ENCODE results near the gene KIF21B.
A peak's percentile ranks its signal among the peaks of the same experiment; 100 is the strongest.

The KIF21B gene

DNA sequence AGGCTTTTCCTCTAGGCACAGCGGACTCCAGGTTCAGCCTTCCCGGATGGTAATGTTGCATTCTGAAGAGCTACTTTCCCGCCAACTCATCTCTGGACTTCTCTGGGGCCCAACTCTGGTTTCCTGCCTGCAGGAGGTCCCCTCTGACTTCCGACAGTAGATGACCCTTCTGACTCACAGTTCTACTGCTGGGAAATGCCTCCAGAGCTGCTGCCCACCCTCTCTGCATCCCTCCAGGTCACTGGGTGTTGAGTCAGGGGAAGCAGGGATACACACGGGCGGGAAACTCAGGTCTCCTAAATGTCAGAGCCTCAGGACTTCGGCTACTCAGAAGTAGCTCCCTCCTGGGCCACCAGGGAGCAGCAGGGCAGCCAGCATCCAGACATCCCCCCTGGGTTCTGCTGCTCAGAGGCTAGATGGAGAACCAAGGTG lies 2.1 kb upstream of the KIF21B start:
- H3K27me3 ChIP-seq (ENCODE audit: insufficient read depth, low read length): 0 out of 2 replicates have a peak, but pooled peaks cover 7% of the 10 kb centered on the region
- H3K4me3 ChIP-seq (ENCODE audit: low read depth, low read length, poor library complexity, severe bottlenecking): no peak overlapping the region
- H3K4me2 ChIP-seq (ENCODE audit: low read length): no peak overlapping the region
- no peak for TF ChIP-seq EZH2 (IDR thresholded peaks at IDR 0.05; ENCODE audit: borderline replicate concordance, low read length)
- TF ChIP-seq, protein P1, sequence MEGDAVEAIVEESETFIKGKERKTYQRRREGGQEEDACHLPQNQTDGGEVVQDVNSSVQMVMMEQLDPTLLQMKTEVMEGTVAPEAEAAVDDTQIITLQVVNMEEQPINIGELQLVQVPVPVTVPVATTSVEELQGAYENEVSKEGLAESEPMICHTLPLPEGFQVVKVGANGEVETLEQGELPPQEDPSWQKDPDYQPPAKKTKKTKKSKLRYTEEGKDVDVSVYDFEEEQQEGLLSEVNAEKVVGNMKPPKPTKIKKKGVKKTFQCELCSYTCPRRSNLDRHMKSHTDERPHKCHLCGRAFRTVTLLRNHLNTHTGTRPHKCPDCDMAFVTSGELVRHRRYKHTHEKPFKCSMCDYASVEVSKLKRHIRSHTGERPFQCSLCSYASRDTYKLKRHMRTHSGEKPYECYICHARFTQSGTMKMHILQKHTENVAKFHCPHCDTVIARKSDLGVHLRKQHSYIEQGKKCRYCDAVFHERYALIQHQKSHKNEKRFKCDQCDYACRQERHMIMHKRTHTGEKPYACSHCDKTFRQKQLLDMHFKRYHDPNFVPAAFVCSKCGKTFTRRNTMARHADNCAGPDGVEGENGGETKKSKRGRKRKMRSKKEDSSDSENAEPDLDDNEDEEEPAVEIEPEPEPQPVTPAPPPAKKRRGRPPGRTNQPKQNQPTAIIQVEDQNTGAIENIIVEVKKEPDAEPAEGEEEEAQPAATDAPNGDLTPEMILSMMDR (IDR thresholded peaks at IDR 0.05; ENCODE audit: low read length): no peak
- H3F3A ChIP-seq (ENCODE audit: insufficient read depth, low read length): 0 out of 2 replicates have a peak, but pooled peaks cover 3% of the 10 kb centered on the region
- H3K9ac ChIP-seq (ENCODE audit: low read length): no peak overlapping the region
- H3K36me3 ChIP-seq (ENCODE audit: insufficient read depth, low read length): no peaks in the 10 kb centered on the region
- H2AFZ ChIP-seq (ENCODE audit: low read length): no peak overlapping the region
- H3K9me3 ChIP-seq (ENCODE audit: low read length): no peaks in the 10 kb centered on the region
- H3K79me2 ChIP-seq (ENCODE audit: insufficient read depth, low read length): no peaks in the 10 kb centered on the region
- H3K4me1 ChIP-seq (ENCODE audit: insufficient read depth, low read length, severe bottlenecking): peaks cover 30% of the 10 kb centered on the region
- no peaks in the 10 kb centered on the region for H3K9me2 ChIP-seq (ENCODE audit: low read depth, low read length)
- H3K27ac ChIP-seq (ENCODE audit: low read depth, low read length, poor library complexity, severe bottlenecking): no peak overlapping the region
- H4K20me1 ChIP-seq (ENCODE audit: insufficient read depth, low read length): no peaks in the 10 kb centered on the region

DNA sequence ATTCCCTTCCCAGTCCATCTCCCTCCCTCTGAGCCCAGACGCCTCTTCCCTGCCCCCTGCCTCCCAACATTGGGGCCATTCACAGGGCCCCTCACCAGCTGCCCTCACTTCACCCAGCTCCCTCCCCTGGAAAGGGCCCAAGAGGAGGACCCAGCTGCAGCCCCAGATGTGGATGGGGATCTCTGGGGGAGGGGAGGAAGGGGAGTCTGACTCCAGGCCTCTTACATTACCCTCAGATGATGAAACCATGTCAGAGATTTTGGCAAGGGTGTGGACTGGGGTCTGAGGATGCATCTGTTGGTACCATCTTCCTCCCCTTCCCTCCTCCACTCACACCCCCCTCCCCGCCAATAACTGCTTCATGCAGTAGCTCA lies 1.1 kb upstream of the KIF21B start:
- 0 out of 2 replicates have a peak, but pooled peaks cover 6% of the 10 kb centered on the region for H3F3A ChIP-seq (ENCODE audit: insufficient read depth, low read length)
- no peaks in the 10 kb centered on the region for H3K36me3 ChIP-seq (ENCODE audit: insufficient read depth, low read length)
- no peak overlapping the region for H3K4me3 ChIP-seq (ENCODE audit: low read depth, low read length, poor library complexity, severe bottlenecking)
- no peak overlapping the region for H2AFZ ChIP-seq (ENCODE audit: low read length)
- peaks cover 39% of the 10 kb centered on the region for H3K4me1 ChIP-seq (ENCODE audit: insufficient read depth, low read length, severe bottlenecking)
- H3K27me3 ChIP-seq (ENCODE audit: insufficient read depth, low read length): 0 out of 2 replicates have a peak, but pooled peaks cover 7% of the 10 kb centered on the region
- TF ChIP-seq, protein P1 (IDR thresholded peaks at IDR 0.05; ENCODE audit: low read length): no peak
- TF ChIP-seq EZH2 (IDR thresholded peaks at IDR 0.05; ENCODE audit: borderline replicate concordance, low read length): no peak
- H3K27ac ChIP-seq (ENCODE audit: low read depth, low read length, poor library complexity, severe bottlenecking): no peak overlapping the region
- no peaks in the 10 kb centered on the region for H3K9me3 ChIP-seq (ENCODE audit: low read length)
- no peaks in the 10 kb centered on the region for H3K9me2 ChIP-seq (ENCODE audit: low read depth, low read length)
- no peaks in the 10 kb centered on the region for H3K79me2 ChIP-seq (ENCODE audit: insufficient read depth, low read length)
- no peaks in the 10 kb centered on the region for H4K20me1 ChIP-seq (ENCODE audit: insufficient read depth, low read length)
- H3K4me2 ChIP-seq (ENCODE audit: low read length): no peak overlapping the region
- no peak overlapping the region for H3K9ac ChIP-seq (ENCODE audit: low read length)

DNA sequence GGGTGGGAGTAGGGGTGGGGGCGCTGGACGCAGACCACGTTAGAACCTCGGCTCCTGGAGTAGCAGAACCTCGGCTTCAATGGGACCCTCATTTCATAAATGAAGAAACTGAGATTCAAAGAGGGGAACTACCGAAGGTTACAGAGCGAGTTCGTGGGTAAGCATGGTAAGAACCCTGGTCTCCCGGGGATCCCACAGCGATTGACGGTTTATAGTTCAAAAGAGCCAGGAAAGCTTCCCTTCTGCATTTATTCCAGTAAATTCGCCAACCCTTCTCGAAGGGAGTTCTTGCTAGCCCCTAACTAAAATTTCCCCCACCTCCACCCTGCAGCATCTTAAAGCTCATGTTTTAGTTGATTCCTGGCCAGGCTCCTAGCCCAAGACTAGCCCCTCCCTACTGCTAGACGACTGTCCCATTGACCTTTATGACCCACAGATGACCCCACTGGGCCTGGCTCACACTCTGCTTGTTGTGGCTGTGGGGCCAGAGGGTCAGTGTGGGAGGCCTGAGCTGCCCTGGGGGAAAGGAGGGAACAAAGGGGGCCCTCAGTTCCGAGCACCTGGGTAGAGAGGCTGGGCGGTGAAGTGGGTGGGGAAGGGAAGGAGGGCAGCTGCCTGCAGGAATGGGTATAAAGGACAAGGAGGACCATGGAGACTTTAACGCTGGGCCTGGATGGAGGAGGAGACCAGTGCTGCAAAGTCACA lies 558 bp upstream of the KIF21B start:
- Histone ChIP-seq H3K4me2 (ENCODE audit: low read length) (peak overlapping the region; percentile 45), H3K4me3 (ENCODE audit: low read depth, low read length, poor library complexity, severe bottlenecking) (no peak overlapping the region)

More for the DNA sequence above, 558 bp upstream of the KIF21B start:
- Histone ChIP-seq H3K36me3 (ENCODE audit: insufficient read depth, low read length) (no peaks in the 10 kb centered on the region), H3K9me3 (ENCODE audit: low read length) (no peaks in the 10 kb centered on the region), H3K9ac (ENCODE audit: low read length) (no peak overlapping the region), H3F3A (ENCODE audit: insufficient read depth, low read length) (0 out of 2 replicates have a peak, but pooled peaks cover 6% of the 10 kb centered on the region), H4K20me1 (ENCODE audit: insufficient read depth, low read length) (no peaks in the 10 kb centered on the region), H3K27ac (ENCODE audit: low read depth, low read length, poor library complexity, severe bottlenecking) (no peak overlapping the region), H3K9me2 (ENCODE audit: low read depth, low read length) (no peaks in the 10 kb centered on the region), H2AFZ (ENCODE audit: low read length) (no peak overlapping the region), H3K79me2 (ENCODE audit: insufficient read depth, low read length) (no peaks in the 10 kb centered on the region), H3K27me3 (ENCODE audit: insufficient read depth, low read length) (0 out of 2 replicates have a peak, but pooled peaks cover 7% of the 10 kb centered on the region), H3K4me1 (ENCODE audit: insufficient read depth, low read length, severe bottlenecking) (peaks cover 45% of the 10 kb centered on the region)
- no peak for TF ChIP-seq EZH2 (IDR thresholded peaks at IDR 0.05; ENCODE audit: borderline replicate concordance, low read length)
- TF ChIP-seq, protein P1 (IDR thresholded peaks at IDR 0.05; ENCODE audit: low read length): no peak

All from OCI-LY1 (cell line).